WERI-Rb-1 (cell line): ENCODE results near the gene BBOX1.

Source experiments
- DNase-seq: peaks from one replicate; pipeline ENCODE4 v3.0.0-alpha.2; 2020
- H3K27ac ChIP-seq: fragments of 250-450 bp; sonication (Bioruptor Pico); 2 replicates; pipeline ENCODE4 v1.5.1; 2020; ENCODE audit warnings: mild to moderate bottlenecking, moderate library complexity
- H3K27me3 ChIP-seq: fragments of 250-450 bp; sonication (Bioruptor Pico); 2 replicates; pipeline ENCODE4 v1.5.1; 2021; ENCODE audit warnings: mild to moderate bottlenecking, low read depth, moderate library complexity; ENCODE audit not compliant: insufficient read depth, severe bottlenecking
- H3K36me3 ChIP-seq: fragments of 250-450 bp; sonication (Bioruptor Pico); 2 replicates; pipeline ENCODE4 v1.5.1; 2020; ENCODE audit warnings: mild to moderate bottlenecking, moderate library complexity
- H3K4me3 ChIP-seq: 2 replicates; pipeline ENCODE4 v1.5.1; 2011; ENCODE audit warnings: low read depth, mild to moderate bottlenecking, control low read depth, low read length
- H3K9me3 ChIP-seq: fragments of 250-450 bp; sonication (Bioruptor Pico); 2 replicates; pipeline ENCODE4 v1.5.1; 2021; ENCODE audit warnings: mild to moderate bottlenecking, moderate library complexity; ENCODE audit not compliant: severe bottlenecking
- TF ChIP-seq, protein P1 (sequence below): IDR thresholded peaks from 2 replicates; pipeline ENCODE4 v1.5.1; 2011; ENCODE audit warnings: low read depth, mild to moderate bottlenecking, control low read depth, inconsistent platforms, low read length

BBOX1 gene

GRCh38 chr11:27139742-27140367 is 99.2 kb downstream of the BBOX1 start:
- no peaks in the 10 kb centered on the region for H3K36me3 ChIP-seq
- TF ChIP-seq, protein P1, sequence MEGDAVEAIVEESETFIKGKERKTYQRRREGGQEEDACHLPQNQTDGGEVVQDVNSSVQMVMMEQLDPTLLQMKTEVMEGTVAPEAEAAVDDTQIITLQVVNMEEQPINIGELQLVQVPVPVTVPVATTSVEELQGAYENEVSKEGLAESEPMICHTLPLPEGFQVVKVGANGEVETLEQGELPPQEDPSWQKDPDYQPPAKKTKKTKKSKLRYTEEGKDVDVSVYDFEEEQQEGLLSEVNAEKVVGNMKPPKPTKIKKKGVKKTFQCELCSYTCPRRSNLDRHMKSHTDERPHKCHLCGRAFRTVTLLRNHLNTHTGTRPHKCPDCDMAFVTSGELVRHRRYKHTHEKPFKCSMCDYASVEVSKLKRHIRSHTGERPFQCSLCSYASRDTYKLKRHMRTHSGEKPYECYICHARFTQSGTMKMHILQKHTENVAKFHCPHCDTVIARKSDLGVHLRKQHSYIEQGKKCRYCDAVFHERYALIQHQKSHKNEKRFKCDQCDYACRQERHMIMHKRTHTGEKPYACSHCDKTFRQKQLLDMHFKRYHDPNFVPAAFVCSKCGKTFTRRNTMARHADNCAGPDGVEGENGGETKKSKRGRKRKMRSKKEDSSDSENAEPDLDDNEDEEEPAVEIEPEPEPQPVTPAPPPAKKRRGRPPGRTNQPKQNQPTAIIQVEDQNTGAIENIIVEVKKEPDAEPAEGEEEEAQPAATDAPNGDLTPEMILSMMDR, result no peak
- H3K27me3 ChIP-seq, result no peaks in the 10 kb centered on the region

DNA sequence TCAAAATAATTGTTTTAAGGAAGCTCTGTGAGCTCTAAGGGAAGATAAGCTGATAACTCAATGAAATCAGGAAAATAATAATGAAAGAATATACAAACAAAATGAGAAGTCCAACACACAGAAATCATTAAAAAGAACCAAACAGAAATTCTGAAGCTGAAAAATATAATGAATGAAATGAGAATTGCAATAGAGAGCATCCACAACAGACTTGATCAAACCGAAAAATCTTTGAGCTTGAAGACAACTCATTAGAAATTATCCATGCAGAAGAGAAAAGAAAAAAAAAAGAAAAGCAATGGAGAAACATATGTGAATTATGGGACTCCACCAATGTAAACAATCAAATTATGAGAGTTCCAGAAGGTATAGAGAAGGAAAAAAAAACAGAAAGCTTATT is 101.0 kb downstream of the BBOX1 start:
- Histone ChIP-seq H3K36me3 (no peaks in the 10 kb centered on the region), H3K4me3 (no peak overlapping the region), H3K27me3 (no peaks in the 10 kb centered on the region), H3K9me3 (no peaks in the 10 kb centered on the region), H3K27ac (no peak overlapping the region)
- no peak for DNase-seq
- TF ChIP-seq, protein P1, result no peak

More at GRCh38 chr11:27139742-27140367, 99.2 kb downstream of the BBOX1 start:
- H3K27ac ChIP-seq, result no peak overlapping the region
- DNase-seq, result no peak
- no peak overlapping the region for H3K4me3 ChIP-seq
- H3K9me3 ChIP-seq, result no peaks in the 10 kb centered on the region

GRCh38 chr11:27147916-27148315 is 107.3 kb downstream of the BBOX1 start:
- TF ChIP-seq, protein P1, result no peak
- H3K36me3 ChIP-seq, result no peaks in the 10 kb centered on the region
- H3K4me3 ChIP-seq, result no peak overlapping the region
- no peak overlapping the region for H3K27ac ChIP-seq
- DNase-seq, result no peak
- no peaks in the 10 kb centered on the region for H3K27me3 ChIP-seq
- no peaks in the 10 kb centered on the region for H3K9me3 ChIP-seq

DNA sequence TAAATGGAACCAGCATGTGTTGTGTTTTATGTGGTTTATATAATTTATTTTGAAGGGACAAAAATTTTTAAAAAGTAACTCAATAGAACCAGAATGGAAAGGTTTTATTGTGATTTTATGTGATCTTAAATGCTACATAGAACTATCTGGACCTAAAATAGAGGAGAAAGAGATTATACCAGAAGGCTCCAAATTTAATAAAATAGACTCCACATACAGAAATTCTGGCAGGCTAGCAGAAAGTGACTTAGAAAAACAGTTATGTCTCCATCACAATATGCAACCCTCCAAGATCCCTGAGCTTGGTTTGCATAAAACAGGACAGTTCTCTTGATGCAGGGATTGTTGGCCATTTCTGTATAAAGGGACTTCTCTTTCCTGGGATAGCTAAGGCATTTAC is 107.9 kb downstream of the BBOX1 start:
- TF ChIP-seq, protein P1, result no peak
- no peak for DNase-seq
- Histone ChIP-seq H3K36me3 (no peaks in the 10 kb centered on the region), H3K4me3 (no peak overlapping the region), H3K9me3 (no peaks in the 10 kb centered on the region), H3K27me3 (no peaks in the 10 kb centered on the region), H3K27ac (no peak overlapping the region)

- Histone ChIP-seq H3K27ac (no peak overlapping the region), H3K4me3 (no peak overlapping the region), H3K9me3 (no peaks in the 10 kb centered on the region), H3K36me3 (no peaks in the 10 kb centered on the region), H3K27me3 (no peaks in the 10 kb centered on the region)
- TF ChIP-seq, protein P1, result no peak
- DNase-seq, result no peak
Observed at GRCh38 chr11:27150098-27150497, 109.5 kb downstream of the BBOX1 start.

DNA sequence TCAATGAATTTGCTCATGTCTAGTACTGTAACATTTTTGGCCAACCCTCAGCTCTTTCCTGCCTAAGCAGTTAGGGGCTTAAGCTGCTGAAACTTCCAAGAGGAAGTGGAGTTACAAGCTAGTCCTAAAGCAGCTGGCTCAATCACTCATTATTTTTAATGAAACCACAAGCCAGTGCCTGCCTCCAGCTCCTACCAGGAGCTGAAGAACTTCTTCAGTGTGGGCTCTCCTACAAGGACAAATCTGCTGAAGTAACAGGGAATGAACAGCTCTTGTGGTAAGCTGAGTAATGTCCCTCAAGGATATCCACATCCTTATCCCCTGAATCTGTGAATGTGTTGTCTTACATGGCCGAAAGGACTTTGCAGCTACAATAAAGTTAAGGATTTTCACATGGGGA is 112.5 kb downstream of the BBOX1 start:
- Histone ChIP-seq H3K36me3 (no peaks in the 10 kb centered on the region), H3K27me3 (no peaks in the 10 kb centered on the region), H3K27ac (no peak overlapping the region), H3K9me3 (no peaks in the 10 kb centered on the region), H3K4me3 (no peak overlapping the region)
- no peak for DNase-seq
- TF ChIP-seq, protein P1, result no peak
